H1 (cell line): ENCODE measurements around the gene PLXNA3. TPM values are rescaled to one million over a fixed set of nuclear protein-coding genes. Genes with fewer than 3 reads are reported as not detected.

Experiments
- CTCF ChIA-PET: fragments of 300-600 bp; sonication (Branson Sonifier 250); formaldehyde crosslinking; loops from one replicate; lab custom pipeline; 2021; ENCODE audit not compliant: partially characterized antibody; lab: Charles Lee
- POLR2A ChIA-PET: fragments of 300-600 bp; sonication (Branson Sonifier 250); formaldehyde crosslinking; loops from one replicate; lab custom pipeline; 2021; ENCODE audit warnings: inconsistent platforms; ENCODE audit not compliant: partially characterized antibody; lab: Charles Lee
- DNase-seq, 2 experiments: peaks; one replicate each; pipeline versions ENCODE4 v3.0.0 to v3.0.0-alpha.2; 2010 to 2022; ENCODE audit warnings: low spot score in 2 of 2, low read depth in 1 of 2, mixed read lengths in 1 of 2
- FAIRE-seq: peaks from 2 replicates; lab custom pipeline; 2011; peaks lifted over from hg19 to GRCh38; lab: Jason Lieb, UNC
- H2AFZ ChIP-seq: 2 replicates; pipeline ENCODE4 v1.8.1; 2012; ENCODE audit warnings: low read length, inconsistent platforms
- H2AK5ac ChIP-seq: 2 replicates; pipeline ENCODE4 v1.6.1; 2013; ENCODE audit warnings: low read depth, low read length
- H2BK120ac ChIP-seq: replicated peaks from 2 replicates; pipeline ENCODE3; 2013; ENCODE audit warnings: low read depth, low read length, inconsistent platforms
- H2BK12ac ChIP-seq: 2 replicates; pipeline ENCODE4 v1.6.1; 2013; ENCODE audit warnings: low read depth, low read length
- H2BK15ac ChIP-seq: 2 replicates; pipeline ENCODE4 v1.6.1; 2013; ENCODE audit warnings: low read length
- H2BK20ac ChIP-seq: 2 replicates; pipeline ENCODE4 v1.6.1; 2013; ENCODE audit warnings: low read length
- H2BK5ac ChIP-seq: 2 replicates; pipeline ENCODE4 v1.6.1; 2013; ENCODE audit warnings: low read depth, low read length
- H3K14ac ChIP-seq: 2 replicates; pipeline ENCODE4 v1.6.1; 2013; ENCODE audit warnings: inconsistent platforms; ENCODE audit not compliant: insufficient read length
- H3K18ac ChIP-seq: 2 replicates; pipeline ENCODE4 v1.6.1; 2013; ENCODE audit warnings: low read length; ENCODE audit errors: extremely low read depth
- H3K23ac ChIP-seq: 2 replicates; pipeline ENCODE4 v1.6.1; 2013; ENCODE audit warnings: inconsistent platforms; ENCODE audit not compliant: insufficient read length
- H3K23me2 ChIP-seq: 2 replicates; pipeline ENCODE4 v1.6.1; 2013; ENCODE audit warnings: low read depth, low read length
- H3K27ac ChIP-seq: 2 replicates; pipeline ENCODE4 v1.6.1; 2011; ENCODE audit warnings: low read depth, low read length, inconsistent platforms
- H3K27me3 ChIP-seq, 4 experiments: replicated peaks in 1 of 4; 1 replicate in 1 of 4; 2 replicates in 3 of 4; pipeline versions ENCODE4 v1.6.1 to v1.8.1; 2011 to 2013; ENCODE audit warnings: low read length in 3 of 4, mild to moderate bottlenecking in 3 of 4, inconsistent platforms in 2 of 4, mixed read lengths in 2 of 4, moderate library complexity in 1 of 4; ENCODE audit not compliant: control insufficient read depth in 3 of 4, insufficient read depth in 3 of 4; ENCODE audit errors: extremely low read depth in 1 of 4
- H3K36me3 ChIP-seq, 4 experiments: 2 replicates each; pipeline versions ENCODE4 v1.6.1 to v1.8.1; 2011 to 2013; ENCODE audit warnings: mild to moderate bottlenecking in 4 of 4, low read length in 3 of 4, moderate library complexity in 2 of 4, control low read depth in 1 of 4, inconsistent platforms in 1 of 4; ENCODE audit not compliant: insufficient read depth in 4 of 4, control insufficient read depth in 2 of 4
- H3K4ac ChIP-seq: replicated peaks from 2 replicates; pipeline ENCODE3; 2013; ENCODE audit warnings: low read length, low read depth, mixed read lengths, inconsistent platforms; ENCODE audit not compliant: insufficient read length
- H3K4me1 ChIP-seq, 4 experiments: replicated peaks in 1 of 4; 1 replicate in 1 of 4; 2 replicates in 3 of 4; pipeline versions ENCODE4 v1.6.1 to v1.8.1; 2011 to 2013; ENCODE audit warnings: low read length in 3 of 4, inconsistent platforms in 2 of 4, mixed read lengths in 1 of 4; ENCODE audit not compliant: insufficient read depth in 4 of 4, control insufficient read depth in 3 of 4
- H3K4me2 ChIP-seq, 2 experiments: 2 replicates each; pipeline versions ENCODE4 v1.6.1 to v1.8.1; 2011 to 2013; ENCODE audit warnings: low read depth in 2 of 2, low read length in 2 of 2, control low read depth in 1 of 2, inconsistent platforms in 1 of 2, mild to moderate bottlenecking in 1 of 2; ENCODE audit not compliant: insufficient read depth in 1 of 2
- H3K4me3 ChIP-seq, 4 experiments: fragments of 200-600, 300-600 bp in 1 of 4; sonication (generic), shearing (Covaris generic), sonication (Bioruptor Twin) in 1 of 4; 2 replicates each; pipeline versions ENCODE4 v1.5.1 to v1.8.1; 2011 to 2016; ENCODE audit warnings: low read length in 4 of 4, low read depth in 3 of 4, control low read depth in 2 of 4, inconsistent platforms in 2 of 4, mild to moderate bottlenecking in 2 of 4, mixed read lengths in 1 of 4, moderate library complexity in 1 of 4; ENCODE audit not compliant: insufficient read depth in 2 of 4; ENCODE audit errors: extremely low read depth in 1 of 4
- H3K56ac ChIP-seq: replicated peaks from 2 replicates; pipeline ENCODE3; 2013; ENCODE audit warnings: low read depth, mild to moderate bottlenecking, mixed read lengths, low read length, inconsistent platforms; ENCODE audit not compliant: insufficient read length
- H3K79me1 ChIP-seq: 2 replicates; pipeline ENCODE4 v1.6.1; 2013; ENCODE audit warnings: low read depth, low read length, control low read depth
- H3K79me2 ChIP-seq, 2 experiments: 2 replicates each; pipeline versions ENCODE4 v1.6.1 to v1.8.1; 2012 to 2013; ENCODE audit warnings: low read length in 2 of 2, mild to moderate bottlenecking in 2 of 2, inconsistent platforms in 1 of 2; ENCODE audit not compliant: insufficient read depth in 2 of 2, control insufficient read depth in 1 of 2
- H3K9ac ChIP-seq, 4 experiments: replicated peaks in 1 of 4; 1 replicate in 1 of 4; 2 replicates in 3 of 4; pipeline versions ENCODE4 v1.6.1 to v1.8.1; 2011 to 2013; ENCODE audit warnings: low read depth in 3 of 4, low read length in 3 of 4, control low read depth in 2 of 4, mild to moderate bottlenecking in 2 of 4, moderate library complexity in 2 of 4, inconsistent platforms in 1 of 4; ENCODE audit errors: extremely low read depth in 1 of 4
- H3K9me3 ChIP-seq, 2 experiments: 2 replicates each; pipeline versions ENCODE4 v1.6.1 to v1.8.1; 2012 to 2013; ENCODE audit warnings: mild to moderate bottlenecking in 2 of 2, moderate library complexity in 2 of 2, control low read depth in 1 of 2, inconsistent platforms in 1 of 2, low read depth in 1 of 2, low read length in 1 of 2, mixed read lengths in 1 of 2; ENCODE audit not compliant: insufficient read depth in 2 of 2
- H4K20me1 ChIP-seq, 2 experiments: replicated peaks in 1 of 2; 2 replicates each; pipeline versions ENCODE3 to v1.8.1; 2011 to 2013; ENCODE audit warnings: inconsistent platforms in 2 of 2, low read length in 2 of 2, mild to moderate bottlenecking in 1 of 2; ENCODE audit not compliant: insufficient read depth in 2 of 2, control insufficient read depth in 1 of 2
- H4K5ac ChIP-seq: 2 replicates; pipeline ENCODE4 v1.6.1; 2013; ENCODE audit warnings: low read length, low read depth, mixed read lengths, inconsistent platforms; ENCODE audit not compliant: insufficient read length
- H4K8ac ChIP-seq: 2 replicates; pipeline ENCODE4 v1.8.0; 2013; ENCODE audit warnings: mild to moderate bottlenecking, moderate library complexity, low read length, inconsistent platforms; ENCODE audit not compliant: insufficient read depth; ENCODE audit errors: extremely low read depth
- H4K91ac ChIP-seq: replicated peaks from 2 replicates; pipeline ENCODE3; 2013; ENCODE audit warnings: low read length, mixed read lengths, inconsistent platforms; ENCODE audit not compliant: insufficient read length
- BACH1 ChIP-seq: IDR thresholded peaks from 2 replicates; pipeline ENCODE4 v1.6.1; 2012; ENCODE audit warnings: low read length, improper control_type of control experiment
- CBX8 ChIP-seq: fragments of 300-800, 300-1000 bp; sonication (generic); IDR thresholded peaks from 2 replicates; pipeline ENCODE4 v1.7.1; 2016; ENCODE audit warnings: low read depth, low read length, borderline replicate concordance
- FOSL1 ChIP-seq: IDR thresholded peaks from 2 replicates; pipeline ENCODE4 v1.6.1; 2011; ENCODE audit warnings: mild to moderate bottlenecking, low read depth, low read length, moderate library complexity; ENCODE audit not compliant: insufficient read depth
- GTF2F1 ChIP-seq: IDR thresholded peaks from 2 replicates; pipeline ENCODE4 v1.6.1; 2012; ENCODE audit warnings: low read depth, low read length, improper control_type of control experiment, borderline replicate concordance
- MAFK ChIP-seq: IDR thresholded peaks from 2 replicates; pipeline ENCODE4 v1.6.1; 2012; ENCODE audit warnings: low read depth, mild to moderate bottlenecking, improper control_type of control experiment, low read length
- POLR2AphosphoS5 ChIP-seq: IDR thresholded peaks from 2 replicates; pipeline ENCODE4 v1.6.1; 2011; ENCODE audit warnings: low read depth, low read length
- POU5F1 ChIP-seq: IDR thresholded peaks from 2 replicates; pipeline ENCODE4 v1.6.1; 2011; ENCODE audit warnings: low read depth, mild to moderate bottlenecking, low read length, moderate library complexity
- TBP ChIP-seq: IDR thresholded peaks from 2 replicates; pipeline ENCODE4 v1.6.1; 2011; ENCODE audit warnings: low read depth, low read length, improper control_type of control experiment
- TEAD4 ChIP-seq: IDR thresholded peaks from 2 replicates; pipeline ENCODE4 v1.6.1; 2012; ENCODE audit warnings: low read depth, low read length, inconsistent platforms, mixed read lengths
- YY1 ChIP-seq: IDR thresholded peaks from 2 replicates; pipeline ENCODE4 v1.6.1; 2011; ENCODE audit warnings: low read depth, mild to moderate bottlenecking, low read length
- ZNF274 ChIP-seq: IDR thresholded peaks from 2 replicates; pipeline ENCODE4 v1.7.0; 2012; ENCODE audit warnings: low read length, borderline replicate concordance; ENCODE audit errors: extremely low read depth
- WGBS, 2 experiments: shearing (Covaris generic) in 1 of 2; methylation state at CpG; one replicate each; pipeline versions ENCODE4 v1.1.6 to v1.1.7; 2013 to 2015; ENCODE audit warnings: low lambda C conversion rate in 2 of 2, mixed read lengths in 2 of 2, inconsistent platforms in 1 of 2, low coverage in 1 of 2, missing lambda C conversion rate in 1 of 2; ENCODE audit not compliant: insufficient replicate concordance in 2 of 2, insufficient coverage in 1 of 2, insufficient read length in 1 of 2; ENCODE audit errors: extremely low coverage in 1 of 2, missing lambda C conversion rate in 1 of 2; 5-methylcytosine and 5-hydroxymethylcytosine counted together
- polyA plus RNA-seq, 7 experiments: library from polyadenylated mRNA; depleted of rRNA in 3 of 7; stranded (reverse) in 5 of 7; unstranded in 2 of 7; fragments of >200 nt in 5 of 7; fragments of 200-250 nt in 2 of 7; gene quantifications; 1 replicate in 5 of 7; 2 replicates in 1 of 7; 4 replicates in 1 of 7; pipeline versions ENCODE4 v1.2.1 to v1.2.3, GENCODE V29; 2011 to 2013; ENCODE audit warnings: missing spikeins in 2 of 7, mixed read lengths in 2 of 7
- total RNA-seq: library from RNA; stranded (reverse); fragmentation: NEBNext Ultra II Directional; extraction: Animal tissue kit (Norgen Biotek cat#: 25700); gene quantifications from 2 replicates; pipeline ENCODE4 v1.2.1, GENCODE V29; 2021

PLXNA3 gene
- total and polyA plus RNA-seq, 2 of the 8 experiments (the other 6 are each of a cell fraction or from before 2014, with no cell fraction given): 10.7 to 18.2 TPM

- Histone ChIP-seq H3K27ac (no peak overlapping the region), H4K20me1 (no peaks in the 10 kb centered on the region), H3K56ac (no peak overlapping the region), H3K9ac (no peak overlapping the region), H2BK5ac (no peak overlapping the region), H3K79me2 (no peaks in the 10 kb centered on the region), H3K23me2 (no peaks in the 10 kb centered on the region; the same call in 1 of the 2 replicates), H3K9me3 (no peaks in the 10 kb centered on the region), H3K36me3 (peaks cover 0 to 8% (median 2%) of the 10 kb centered on the region in 4 experiments; a peak in 4 of 8 replicates), H2BK15ac (no peak overlapping the region), H3K4me2 (no peak overlapping the region), H3K4ac (no peak overlapping the region), H3K23ac (no peak overlapping the region), H3K18ac (no peak overlapping the region), H4K91ac (no peak overlapping the region), H3K79me1 (no peaks in the 10 kb centered on the region), H2BK20ac (no peak overlapping the region), H2BK12ac (no peak overlapping the region), H3K4me1 (peaks cover 0 to 2% (median 0%) of the 10 kb centered on the region in 4 experiments; a peak in 2 of 7 replicates), H4K8ac (no peak overlapping the region), H2AFZ (no peak overlapping the region)
- DNase-seq (no peak), FAIRE-seq (no peak)
- ChIA-PET CTCF (interaction anchor here (0.7 to 1.8 kb wide), 4 partner anchors 9 to 30 kb away, joined by 3 to 7 read pairs (median 4); no protein-coding TSS in a partner anchor), POLR2A (interaction anchor here (0.7 to 2.0 kb wide), 9 partner anchors 9 to 92 kb away, joined by 3 to 5 read pairs (median 3); no protein-coding TSS in a partner anchor)
- WGBS, 2 experiments: 85% methylated on average over 15 of the region's 26 CpGs; no CpG with 5 or more reads in 1 of the 2 experiments
- TF ChIP-seq POLR2AphosphoS5 (no peak), ZNF274 (no peak), BACH1 (no peak), TBP (no peak), MAFK (no peak), TEAD4 (no peak), FOSL1 (no peak), CBX8 (no peak), POU5F1 (no peak), GTF2F1 (no peak), YY1 (no peak)
- TF ChIP-seq, all 59 proteins: peak for 0
- Histone ChIP-seq H4K5ac (no peak overlapping the region), H3K27me3 (peaks cover 0 to 3% (median 0%) of the 10 kb centered on the region in 4 experiments; a peak in 1 of 7 replicates), H2AK5ac (no peak overlapping the region), H2BK120ac (no peak overlapping the region), H3K4me3 (no peak overlapping the region), H3K14ac (no peak overlapping the region)
These were observed 2.2 kb downstream of the PLXNA3 start for GRCh38 chrX:154460326-154460725.
